Neural progenitor cell (in vitro differentiated cells): Measurements from ENCODE around the gene INO80. TPM values are rescaled to one million over a fixed set of nuclear protein-coding genes. Genes with fewer than 3 reads are reported as not detected.

Experiments
- DNase-seq: peaks from one replicate; pipeline ENCODE4 v3.0.0-alpha.2; 2016; ENCODE audit warnings: low spot score
- H2AFZ ChIP-seq: fragments of 200-600 bp; sonication (generic); replicated peaks from 2 replicates; pipeline ENCODE4 v1.6.1; 2016; ENCODE audit warnings: antibody characterized with exemption
- H3F3A ChIP-seq: fragments of 200-600 bp; sonication (generic); 2 replicates; pipeline ENCODE4 v1.6.1; 2016; ENCODE audit warnings: antibody characterized with exemption, low read depth
- H3K27ac ChIP-seq: fragments of 200-600 bp; sonication (generic); 2 replicates; pipeline ENCODE4 v1.5.1; 2016; ENCODE audit warnings: mild to moderate bottlenecking
- H3K27me3 ChIP-seq: fragments of 200-600 bp; sonication (generic); 2 replicates; pipeline ENCODE4 v1.6.1; 2016; ENCODE audit warnings: mild to moderate bottlenecking, moderate library complexity
- H3K36me3 ChIP-seq: fragments of 200-600 bp; sonication (generic); 2 replicates; pipeline ENCODE4 v1.5.1; 2016
- H3K4me1 ChIP-seq: fragments of 200-600 bp; sonication (generic); 2 replicates; pipeline ENCODE4 v1.6.1; 2016; ENCODE audit warnings: mixed run types
- H3K4me2 ChIP-seq: fragments of 200-600 bp; sonication (generic); 2 replicates; pipeline ENCODE4 v1.6.1; 2016
- H3K4me3 ChIP-seq: fragments of 200-600 bp; sonication (generic); 2 replicates; pipeline ENCODE4 v1.5.1; 2016
- H3K79me2 ChIP-seq: fragments of 200-600 bp; sonication (generic); 2 replicates; pipeline ENCODE4 v1.6.1; 2016; ENCODE audit warnings: low read depth
- H3K9ac ChIP-seq: fragments of 200-600 bp; sonication (generic); 2 replicates; pipeline ENCODE4 v1.6.1; 2016
- H3K9me3 ChIP-seq: fragments of 200-600 bp; sonication (generic); 2 replicates; pipeline ENCODE4 v1.5.1; 2016; ENCODE audit warnings: low read depth
- H4K20me1 ChIP-seq: fragments of 200-600 bp; sonication (generic); 2 replicates; pipeline ENCODE4 v1.6.1; 2016; ENCODE audit warnings: low read depth
- H3K27ac Mint-ChIP-seq: 3 replicates; pipeline ENCODE4 v1.8.0; 2021; ENCODE audit warnings: mixed read lengths
- H3K27me3 Mint-ChIP-seq: 2 replicates; pipeline ENCODE4 v1.8.0; 2022; ENCODE audit warnings: low read depth, mild to moderate bottlenecking, inconsistent platforms, moderate library complexity, mixed read lengths; ENCODE audit not compliant: insufficient read depth
- H3K36me3 Mint-ChIP-seq: 3 replicates; pipeline ENCODE4 v1.8.0; 2021; ENCODE audit warnings: mixed read lengths
- H3K4me1 Mint-ChIP-seq: 3 replicates; pipeline ENCODE4 v1.8.0; 2021; ENCODE audit warnings: mixed read lengths
- H3K4me3 Mint-ChIP-seq: 3 replicates; pipeline ENCODE4 v1.8.0; 2021; ENCODE audit warnings: mild to moderate bottlenecking, moderate library complexity, mixed read lengths
- H3K9me3 Mint-ChIP-seq: 3 replicates; pipeline ENCODE4 v1.8.0; 2020; ENCODE audit warnings: mixed read lengths
- CTCF ChIP-seq: fragments of 200-600 bp; sonication (generic); IDR thresholded peaks from 2 replicates; pipeline ENCODE4 v1.5.1; 2017; ENCODE audit warnings: antibody characterized with exemption, mild to moderate bottlenecking
- EZH2 ChIP-seq: fragments of 200-600 bp; sonication (generic); IDR thresholded peaks from 2 replicates; pipeline ENCODE4 v1.6.1; 2017; ENCODE audit warnings: antibody characterized with exemption, mild to moderate bottlenecking, moderate library complexity
- EZH2phosphoT487 ChIP-seq: fragments of 200-600 bp; sonication (generic); IDR thresholded peaks from 2 replicates; pipeline ENCODE4 v1.6.1; 2017; ENCODE audit warnings: antibody characterized with exemption
- total RNA-seq: library from RNA; depleted of rRNA; stranded (reverse); fragments of >200 nt; gene quantifications from 2 replicates; pipeline ENCODE4 v1.2.3, GENCODE V29; 2015; ENCODE audit warnings: low replicate concordance

The INO80 gene
- total RNA-seq, 1 donor from 2014 or later = 25.4 TPM

DNA sequence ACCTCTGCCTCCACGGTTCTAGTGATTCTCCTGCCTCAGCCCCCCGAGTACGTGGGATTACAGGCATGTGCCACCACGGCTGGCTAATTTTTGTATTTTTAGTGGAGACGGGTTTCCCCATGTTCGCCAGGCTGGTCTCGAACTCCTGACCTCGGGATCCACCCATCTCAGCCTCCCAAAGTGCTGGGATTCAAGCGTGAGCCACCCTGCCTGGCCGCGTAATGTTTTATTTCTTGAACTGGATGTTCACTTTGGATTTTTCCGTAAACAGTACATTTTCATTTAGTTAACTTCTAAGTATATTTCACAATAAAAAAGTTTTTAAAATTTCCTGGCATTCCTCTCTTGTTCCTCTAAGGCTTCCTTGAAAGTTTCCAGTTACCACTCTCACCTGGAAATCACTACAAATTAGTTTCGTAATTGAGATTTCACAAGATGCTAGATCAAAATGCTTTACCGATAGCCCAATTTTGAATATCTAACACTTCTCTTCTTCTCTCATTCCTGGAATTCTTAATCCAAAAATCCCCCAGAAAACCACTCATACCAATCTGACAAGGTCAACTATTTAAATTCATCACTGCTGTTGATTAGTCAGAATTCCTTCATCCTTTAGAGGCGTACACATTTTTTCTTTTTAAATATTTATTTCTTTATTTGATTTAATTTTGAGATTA is 44.7 kb upstream of the INO80 start:
- Histone ChIP-seq H3F3A (no peaks in the 10 kb centered on the region), H2AFZ (no peak overlapping the region), H4K20me1 (no peaks in the 10 kb centered on the region), H3K27ac (no peak overlapping the region), H3K79me2 (no peaks in the 10 kb centered on the region), H3K36me3 (no peaks in the 10 kb centered on the region), H3K4me2 (no peak overlapping the region), H3K27me3 (no peaks in the 10 kb centered on the region), H3K4me3 (no peak overlapping the region), H3K4me1 (no peaks in the 10 kb centered on the region), H3K9ac (no peak overlapping the region), H3K9me3 (no peaks in the 10 kb centered on the region)
- Mint-ChIP-seq H3K4me3 (no peak overlapping the region), H3K36me3 (no peaks in the 10 kb centered on the region), H3K27me3 (peaks cover 4% of the 10 kb centered on the region), H3K9me3 (no peaks in the 10 kb centered on the region), H3K4me1 (no peaks in the 10 kb centered on the region), H3K27ac (no peak overlapping the region)
- no peak for TF ChIP-seq EZH2
- TF ChIP-seq CTCF = no peak
- TF ChIP-seq EZH2phosphoT487 = no peak
- no peak for DNase-seq

GRCh38 chr15:41154412-41154811 is 38.3 kb upstream of the INO80 start:
- DNase-seq = no peak
- no peak overlapping the region for H3K4me3 ChIP-seq
- H3K27ac Mint-ChIP-seq = no peak overlapping the region
- H3F3A ChIP-seq = no peaks in the 10 kb centered on the region
- H4K20me1 ChIP-seq = no peaks in the 10 kb centered on the region
- H2AFZ ChIP-seq = no peak overlapping the region
- TF ChIP-seq CTCF (no peak), EZH2 (no peak), EZH2phosphoT487 (no peak)
- H3K36me3 ChIP-seq = no peaks in the 10 kb centered on the region
- no peaks in the 10 kb centered on the region for H3K9me3 ChIP-seq
- H3K4me2 ChIP-seq = no peak overlapping the region
- H3K4me1 ChIP-seq = no peaks in the 10 kb centered on the region
- peaks cover 5% of the 10 kb centered on the region for H3K9me3 Mint-ChIP-seq
- no peaks in the 10 kb centered on the region for H3K4me1 Mint-ChIP-seq
- H3K36me3 Mint-ChIP-seq = no peaks in the 10 kb centered on the region
- no peak overlapping the region for H3K9ac ChIP-seq
- no peaks in the 10 kb centered on the region for H3K79me2 ChIP-seq
- H3K4me3 Mint-ChIP-seq = no peak overlapping the region
- H3K27ac ChIP-seq = no peak overlapping the region
- no peaks in the 10 kb centered on the region for H3K27me3 ChIP-seq
- peaks cover 2% of the 10 kb centered on the region for H3K27me3 Mint-ChIP-seq

DNA sequence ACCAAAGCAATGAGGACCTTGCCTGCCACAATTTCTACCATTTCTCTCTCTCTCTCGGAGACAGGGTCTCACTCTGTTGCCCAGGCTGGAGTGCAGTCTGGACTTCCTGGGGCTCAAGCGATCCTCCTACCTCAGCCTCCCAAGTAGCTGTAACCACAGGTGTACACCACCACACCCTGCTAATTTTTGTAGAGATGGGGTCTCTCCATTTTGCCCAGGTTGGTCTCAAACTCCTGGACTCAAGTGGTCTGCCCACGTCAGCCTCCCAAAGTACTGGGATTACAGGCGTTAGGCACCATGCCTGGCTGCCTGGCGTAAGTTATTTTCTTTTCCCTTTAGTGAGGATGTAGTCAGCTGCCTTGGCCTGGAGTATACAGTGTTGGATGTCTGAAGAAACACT is 37.7 kb upstream of the INO80 start:
- no peak for TF ChIP-seq CTCF
- TF ChIP-seq EZH2phosphoT487 = no peak
- TF ChIP-seq EZH2 = no peak
- Mint-ChIP-seq H3K9me3 (peaks cover 5% of the 10 kb centered on the region), H3K4me3 (no peak overlapping the region), H3K27ac (no peak overlapping the region), H3K27me3 (no peaks in the 10 kb centered on the region), H3K4me1 (no peaks in the 10 kb centered on the region), H3K36me3 (no peaks in the 10 kb centered on the region)
- H3F3A ChIP-seq = no peaks in the 10 kb centered on the region
- H2AFZ ChIP-seq = no peak overlapping the region
- no peak overlapping the region for H3K27ac ChIP-seq
- H3K9me3 ChIP-seq = no peaks in the 10 kb centered on the region
- H3K79me2 ChIP-seq = no peaks in the 10 kb centered on the region
- no peak overlapping the region for H3K4me3 ChIP-seq
- H3K36me3 ChIP-seq = no peaks in the 10 kb centered on the region
- no peaks in the 10 kb centered on the region for H3K4me1 ChIP-seq
- H3K9ac ChIP-seq = no peak overlapping the region
- H3K27me3 ChIP-seq = no peaks in the 10 kb centered on the region
- H4K20me1 ChIP-seq = no peaks in the 10 kb centered on the region
- no peak for DNase-seq
- no peak overlapping the region for H3K4me2 ChIP-seq
